ENCODE measurements around the gene SPACA7. TPM values are rescaled to one million over a fixed set of nuclear protein-coding genes. Genes with fewer than 3 reads are reported as not detected.

Gene SPACA7
- total RNA-seq, 4 donors from 2014 or later: not detected

DNA sequence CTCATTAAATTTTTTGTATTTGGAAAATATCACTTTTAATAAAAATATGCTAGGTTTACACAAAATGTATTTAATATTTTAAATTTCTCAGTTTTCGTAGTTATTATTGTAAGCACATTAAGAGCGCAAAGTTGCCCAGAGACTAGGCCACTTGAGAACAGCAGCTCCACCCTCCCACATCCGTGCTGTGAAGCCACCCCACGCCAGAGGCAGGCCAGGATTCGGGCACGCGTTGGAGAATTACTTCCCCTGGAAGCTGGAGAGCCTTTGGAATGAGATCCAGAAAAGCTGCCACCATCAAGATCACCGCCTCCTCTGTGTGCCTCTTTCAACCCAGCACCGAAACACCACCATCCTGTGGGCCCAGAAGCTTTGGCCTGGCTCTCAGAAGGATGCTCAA lies 41.0 kb upstream of the SPACA7 start:
- no peak for DNase-seq (ENCODE audit: low spot score in 2 of 2)
- H3K36me3 ChIP-seq: no peaks in the 10 kb centered on the region
- H3K27ac ChIP-seq: no peak overlapping the region
- peaks cover 0 to 5% (median 0%) of the 10 kb centered on the region in 4 donors for H3K4me1 ChIP-seq
- no peak overlapping the region for H3K4me3 ChIP-seq
- H3K9me3 ChIP-seq: peaks cover 0 to 46% (median 0%) of the 10 kb centered on the region in 4 donors
- H3K27me3 ChIP-seq: peaks cover 0 to 29% of the 10 kb centered on the region in 2 donors
- TF ChIP-seq POLR2A (IDR thresholded peaks at IDR 0.05): no peak
- TF ChIP-seq, protein P1, sequence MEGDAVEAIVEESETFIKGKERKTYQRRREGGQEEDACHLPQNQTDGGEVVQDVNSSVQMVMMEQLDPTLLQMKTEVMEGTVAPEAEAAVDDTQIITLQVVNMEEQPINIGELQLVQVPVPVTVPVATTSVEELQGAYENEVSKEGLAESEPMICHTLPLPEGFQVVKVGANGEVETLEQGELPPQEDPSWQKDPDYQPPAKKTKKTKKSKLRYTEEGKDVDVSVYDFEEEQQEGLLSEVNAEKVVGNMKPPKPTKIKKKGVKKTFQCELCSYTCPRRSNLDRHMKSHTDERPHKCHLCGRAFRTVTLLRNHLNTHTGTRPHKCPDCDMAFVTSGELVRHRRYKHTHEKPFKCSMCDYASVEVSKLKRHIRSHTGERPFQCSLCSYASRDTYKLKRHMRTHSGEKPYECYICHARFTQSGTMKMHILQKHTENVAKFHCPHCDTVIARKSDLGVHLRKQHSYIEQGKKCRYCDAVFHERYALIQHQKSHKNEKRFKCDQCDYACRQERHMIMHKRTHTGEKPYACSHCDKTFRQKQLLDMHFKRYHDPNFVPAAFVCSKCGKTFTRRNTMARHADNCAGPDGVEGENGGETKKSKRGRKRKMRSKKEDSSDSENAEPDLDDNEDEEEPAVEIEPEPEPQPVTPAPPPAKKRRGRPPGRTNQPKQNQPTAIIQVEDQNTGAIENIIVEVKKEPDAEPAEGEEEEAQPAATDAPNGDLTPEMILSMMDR (IDR thresholded peaks at IDR 0.05): no peak
- TF ChIP-seq EP300 (IDR thresholded peaks at IDR 0.05): no peak
- 81% methylated on average over 9 of the region's 9 CpGs for WGBS, 2 donors

DNA sequence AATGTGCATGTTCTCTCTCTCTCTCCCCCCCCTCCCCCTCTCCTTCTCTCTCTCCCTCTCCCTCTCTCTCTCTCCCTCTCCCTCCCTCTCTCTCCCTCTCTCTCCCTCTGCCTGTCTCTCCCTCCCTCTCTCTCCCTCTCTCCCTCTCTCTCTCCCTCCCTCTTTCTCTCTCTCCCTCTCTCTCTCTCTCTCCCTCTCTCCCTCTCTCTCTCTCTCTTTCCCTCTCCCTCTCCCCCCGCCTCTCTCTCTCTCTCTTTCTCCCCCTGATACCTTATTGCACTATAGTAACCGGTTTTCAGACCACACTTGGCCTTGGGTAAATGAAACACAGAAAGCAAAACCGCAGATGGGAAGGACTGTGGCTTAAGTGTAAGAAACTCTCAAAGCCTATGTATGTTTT lies 34.7 kb upstream of the SPACA7 start:
- Histone ChIP-seq H3K27ac (no peak overlapping the region), H3K4me1 (no peaks in the 10 kb centered on the region), H3K9me3 (peaks cover 0 to 40% (median 0%) of the 10 kb centered on the region in 4 donors), H3K36me3 (no peaks in the 10 kb centered on the region), H3K4me3 (no peak overlapping the region), H3K27me3 (peaks cover 0 to 26% of the 10 kb centered on the region in 2 donors)
- DNase-seq (ENCODE audit: low spot score in 2 of 2): no peak
- TF ChIP-seq EP300 (IDR thresholded peaks at IDR 0.05) (no peak), POLR2A (IDR thresholded peaks at IDR 0.05) (no peak)
- TF ChIP-seq, protein P1 (IDR thresholded peaks at IDR 0.05): no peak
- WGBS, 2 donors: 47 to 56% methylated on average over 3 of the region's 3 CpGs

DNA sequence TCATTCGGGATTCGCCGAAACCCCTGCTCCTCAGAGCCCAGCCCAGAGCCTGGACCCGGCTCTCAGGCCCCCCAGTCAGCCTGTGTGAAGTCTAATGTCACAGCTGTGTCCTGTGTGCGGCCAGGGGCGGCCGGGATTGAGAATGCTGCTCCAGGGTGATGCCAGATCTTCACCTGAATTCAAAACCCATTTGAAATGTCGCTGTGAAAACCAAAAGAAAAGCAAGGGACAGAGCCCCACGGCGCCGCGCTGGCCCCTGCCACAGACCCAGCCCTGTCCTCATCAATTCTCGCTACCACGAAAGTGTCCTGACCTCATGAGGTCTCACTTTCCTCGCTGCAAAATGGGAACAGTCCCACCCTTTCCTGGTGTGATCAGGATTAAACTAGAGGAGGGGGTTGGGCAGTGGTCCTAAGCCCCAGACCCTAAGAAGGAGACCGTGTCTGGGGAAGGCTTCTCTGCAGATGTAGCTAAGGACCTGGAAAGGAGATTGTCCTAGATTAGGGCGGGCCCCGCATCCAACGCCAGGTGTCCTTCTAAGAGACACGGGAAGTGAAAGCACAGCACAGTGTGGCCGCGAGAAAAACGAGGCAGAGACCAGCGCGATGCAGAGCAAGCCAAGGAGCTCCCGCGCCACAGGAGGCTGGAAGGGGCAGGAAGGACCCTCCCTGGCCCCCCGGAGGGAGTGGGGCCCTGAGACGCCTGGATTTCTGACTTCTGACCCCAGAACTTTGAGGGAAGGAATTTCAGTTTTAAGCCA lies 34.0 kb upstream of the SPACA7 start:
- peaks cover 0 to 32% of the 10 kb centered on the region in 2 donors for H3K27me3 ChIP-seq
- H3K36me3 ChIP-seq: no peaks in the 10 kb centered on the region
- H3K4me3 ChIP-seq: no peak overlapping the region
- no peaks in the 10 kb centered on the region for H3K4me1 ChIP-seq
- H3K27ac ChIP-seq: no peak overlapping the region
- H3K9me3 ChIP-seq: peaks cover 0 to 33% (median 0%) of the 10 kb centered on the region in 4 donors
- no peak for TF ChIP-seq POLR2A (IDR thresholded peaks at IDR 0.05)
- TF ChIP-seq, protein P1 (IDR thresholded peaks at IDR 0.05): no peak
- TF ChIP-seq EP300 (IDR thresholded peaks at IDR 0.05): no peak
- DNase-seq (ENCODE audit: low spot score in 2 of 2): no peak
- WGBS, 2 donors: 73 to 78% methylated on average over 29 of the region's 29 CpGs

DNA sequence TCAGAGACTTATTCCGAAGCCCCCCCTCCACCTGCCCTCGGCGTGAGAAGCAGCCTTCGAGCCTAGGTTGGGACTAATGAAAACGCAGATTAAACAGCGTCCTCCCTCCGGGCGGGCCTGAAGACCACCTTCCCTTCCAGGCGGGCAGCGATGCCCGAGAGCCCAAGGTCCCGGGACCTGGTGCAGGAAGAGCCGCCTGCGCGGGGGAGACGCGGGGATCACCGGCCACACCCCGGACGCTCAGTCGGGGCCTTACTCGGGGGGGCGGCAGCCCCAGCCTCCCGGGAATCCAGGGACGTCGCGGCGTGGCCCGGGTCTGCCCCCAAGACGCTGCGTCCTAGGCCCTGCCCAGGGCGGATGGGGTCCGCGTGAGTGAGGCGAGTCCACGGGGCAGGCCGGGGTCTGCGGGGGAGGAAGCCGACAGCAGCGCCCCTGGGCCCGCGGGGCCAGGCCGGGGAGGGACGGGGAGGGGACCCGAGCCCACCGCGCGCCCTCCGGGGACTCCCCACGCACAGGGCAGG lies 33.3 kb upstream of the SPACA7 start:
- no peak overlapping the region for H3K4me3 ChIP-seq
- no peaks in the 10 kb centered on the region for H3K36me3 ChIP-seq
- WGBS, 2 donors: 85 to 91% methylated on average over 22 to 30 of the region's 50 CpGs
- no peak for DNase-seq (ENCODE audit: low spot score in 2 of 2)
- TF ChIP-seq, protein P1 (IDR thresholded peaks at IDR 0.05): no peak
- TF ChIP-seq POLR2A (IDR thresholded peaks at IDR 0.05): no peak
- no peak for TF ChIP-seq EP300 (IDR thresholded peaks at IDR 0.05)
- no peaks in the 10 kb centered on the region for H3K4me1 ChIP-seq
- H3K9me3 ChIP-seq: peaks cover 0 to 25% (median 0%) of the 10 kb centered on the region in 4 donors
- H3K27ac ChIP-seq: no peak overlapping the region
- peaks cover 0 to 39% of the 10 kb centered on the region in 2 donors for H3K27me3 ChIP-seq

DNA sequence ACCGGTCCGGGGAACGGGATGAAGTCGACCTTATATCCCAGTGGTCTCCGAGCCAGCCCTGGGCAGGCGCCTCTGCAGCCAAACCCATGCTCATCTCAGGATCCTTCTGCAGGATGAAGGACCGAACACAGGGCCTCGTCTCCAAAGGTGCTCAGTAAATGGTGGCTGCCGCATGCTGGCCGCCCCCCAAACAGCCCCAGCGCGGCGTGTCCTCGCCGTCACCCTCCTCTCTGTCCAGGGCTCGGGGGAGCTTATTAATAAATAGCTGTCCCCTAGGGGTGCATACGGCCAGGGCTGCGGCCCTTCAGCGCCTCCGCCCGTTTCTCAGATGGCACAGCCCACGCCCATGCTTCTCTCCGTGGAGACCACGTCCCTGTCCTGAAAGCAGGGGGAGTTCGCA lies 32.6 kb upstream of the SPACA7 start:
- Histone ChIP-seq H3K9me3 (peaks cover 0 to 20% (median 0%) of the 10 kb centered on the region in 4 donors), H3K27me3 (peaks cover 0 to 42% of the 10 kb centered on the region in 2 donors), H3K4me1 (no peaks in the 10 kb centered on the region), H3K27ac (no peak overlapping the region), H3K4me3 (no peak overlapping the region), H3K36me3 (no peaks in the 10 kb centered on the region)
- 84 to 88% methylated on average over 18 to 25 of the region's 25 CpGs for WGBS, 2 donors
- DNase-seq (ENCODE audit: low spot score in 2 of 2): no peak
- TF ChIP-seq, protein P1 (IDR thresholded peaks at IDR 0.05): no peak
- TF ChIP-seq EP300 (IDR thresholded peaks at IDR 0.05) (no peak), POLR2A (IDR thresholded peaks at IDR 0.05) (no peak)
